HG03175 (cell line): ENCODE measurements around the gene GPR83.
"Not testable (repeated sequence)": the region's sequence is repeated elsewhere in the genome, so short reads cannot be mapped to it uniquely, and the experiment has no call there.

ENCODE experiments used
- ATAC-seq: cut with Tn5 transposase; IDR thresholded peaks from one replicate; pipeline ENCODE4 v1.9.1; 2021; ENCODE audit warnings: mild to moderate bottlenecking, moderate library complexity; ENCODE audit not compliant: unreplicated experiment

The GPR83 gene

GRCh38 chr11:94400839-94401772, at the start of gene GPR83:
Gene GPR83 (minus strand): TSS chr11:94401419. CDS start chr11:94401247, 172 bp downstream.
- no peak for ATAC-seq

- no peak for ATAC-seq
These were observed 48.8 kb upstream of the GPR83 start for GRCh38 chr11:94450048-94450447.

- ATAC-seq, result no peak
These were observed 48.2 kb upstream of the GPR83 start for GRCh38 chr11:94449437-94449836.

GRCh38 chr11:94449029-94449428, 47.8 kb upstream of the GPR83 start:
- no peak for ATAC-seq

- ATAC-seq, result no peak
These were observed 45.9 kb upstream of the GPR83 start for GRCh38 chr11:94447149-94447548.

GRCh38 chr11:94445641-94446040, 44.4 kb upstream of the GPR83 start:
- no peak for ATAC-seq

- ATAC-seq, result no peak
These were observed 31.8 kb upstream of the GPR83 start for GRCh38 chr11:94433049-94433448.

- no peak for ATAC-seq
These were observed 23.4 kb upstream of the GPR83 start for GRCh38 chr11:94424662-94425061.

GRCh38 chr11:94424011-94424410, 22.8 kb upstream of the GPR83 start:
- ATAC-seq, result no peak

- ATAC-seq, result no peak
These were observed 22.3 kb upstream of the GPR83 start for GRCh38 chr11:94423507-94423906.

GRCh38 chr11:94418123-94418765, 17.0 kb upstream of the GPR83 start:
- ATAC-seq, result no peak

- ATAC-seq, result no peak
These were observed 16.3 kb upstream of the GPR83 start for GRCh38 chr11:94417386-94417987.

- no peak for ATAC-seq
These were observed 4.0 kb upstream of the GPR83 start for GRCh38 chr11:94405062-94405833.

- ATAC-seq, result no peak
These were observed 1.1 kb upstream of the GPR83 start for GRCh38 chr11:94402355-94402754.

GRCh38 chr11:94401773-94402265, 600 bp upstream of the GPR83 start:
- no peak for ATAC-seq

GRCh38 chr11:94400457-94400838, 771 bp downstream of the GPR83 start:
- ATAC-seq, result no peak

- ATAC-seq, result no peak
These were observed 1.2 kb downstream of the GPR83 start for GRCh38 chr11:94400050-94400449.

GRCh38 chr11:94398101-94398500, 3.1 kb downstream of the GPR83 start:
- ATAC-seq, result no peak

GRCh38 chr11:94396282-94396681, 4.9 kb downstream of the GPR83 start:
- no peak for ATAC-seq

GRCh38 chr11:94391937-94392336, 9.3 kb downstream of the GPR83 start:
- ATAC-seq, result not testable (repeated sequence)

- ATAC-seq, result no peak
These were observed 21.6 kb downstream of the GPR83 start for GRCh38 chr11:94379613-94380012.
